ENCODE data around the gene LRRC73. TPM values are rescaled to one million over a fixed set of nuclear protein-coding genes. Genes with fewer than 3 reads are reported as not detected.

Gene LRRC73
- total and polyA plus RNA-seq, 4 donors = 0.08 to 0.99 (median 0.10) TPM; not detected in 1

DNA sequence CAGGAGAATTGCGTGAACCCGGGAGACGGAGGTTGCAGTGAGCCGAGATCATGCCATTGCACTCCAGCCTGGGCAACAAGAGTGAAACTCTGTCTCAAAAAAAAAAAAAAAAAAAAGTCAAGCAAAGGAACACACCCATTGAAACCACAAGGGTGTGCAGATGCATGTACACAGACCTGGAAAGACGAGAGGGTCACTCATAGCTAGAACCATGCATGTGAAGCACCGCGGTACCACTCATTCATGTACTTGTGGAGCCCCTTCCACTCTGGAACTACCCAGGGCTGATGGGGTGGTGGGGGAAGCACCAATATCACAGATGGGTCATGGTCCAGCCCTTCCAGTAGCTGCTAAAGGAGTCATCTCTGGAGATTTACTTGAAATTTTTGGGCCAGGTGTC is 40.2 kb downstream of the LRRC73 start (continued):
- TF ChIP-seq, protein P1, sequence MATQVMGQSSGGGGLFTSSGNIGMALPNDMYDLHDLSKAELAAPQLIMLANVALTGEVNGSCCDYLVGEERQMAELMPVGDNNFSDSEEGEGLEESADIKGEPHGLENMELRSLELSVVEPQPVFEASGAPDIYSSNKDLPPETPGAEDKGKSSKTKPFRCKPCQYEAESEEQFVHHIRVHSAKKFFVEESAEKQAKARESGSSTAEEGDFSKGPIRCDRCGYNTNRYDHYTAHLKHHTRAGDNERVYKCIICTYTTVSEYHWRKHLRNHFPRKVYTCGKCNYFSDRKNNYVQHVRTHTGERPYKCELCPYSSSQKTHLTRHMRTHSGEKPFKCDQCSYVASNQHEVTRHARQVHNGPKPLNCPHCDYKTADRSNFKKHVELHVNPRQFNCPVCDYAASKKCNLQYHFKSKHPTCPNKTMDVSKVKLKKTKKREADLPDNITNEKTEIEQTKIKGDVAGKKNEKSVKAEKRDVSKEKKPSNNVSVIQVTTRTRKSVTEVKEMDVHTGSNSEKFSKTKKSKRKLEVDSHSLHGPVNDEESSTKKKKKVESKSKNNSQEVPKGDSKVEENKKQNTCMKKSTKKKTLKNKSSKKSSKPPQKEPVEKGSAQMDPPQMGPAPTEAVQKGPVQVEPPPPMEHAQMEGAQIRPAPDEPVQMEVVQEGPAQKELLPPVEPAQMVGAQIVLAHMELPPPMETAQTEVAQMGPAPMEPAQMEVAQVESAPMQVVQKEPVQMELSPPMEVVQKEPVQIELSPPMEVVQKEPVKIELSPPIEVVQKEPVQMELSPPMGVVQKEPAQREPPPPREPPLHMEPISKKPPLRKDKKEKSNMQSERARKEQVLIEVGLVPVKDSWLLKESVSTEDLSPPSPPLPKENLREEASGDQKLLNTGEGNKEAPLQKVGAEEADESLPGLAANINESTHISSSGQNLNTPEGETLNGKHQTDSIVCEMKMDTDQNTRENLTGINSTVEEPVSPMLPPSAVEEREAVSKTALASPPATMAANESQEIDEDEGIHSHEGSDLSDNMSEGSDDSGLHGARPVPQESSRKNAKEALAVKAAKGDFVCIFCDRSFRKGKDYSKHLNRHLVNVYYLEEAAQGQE (IDR thresholded peaks at IDR 0.05) = no peak
- TF ChIP-seq YY1 (IDR thresholded peaks at IDR 0.05) (no peak), NR2F2 (IDR thresholded peaks at IDR 0.05) (no peak), HNF4A (conservative IDR thresholded peaks at IDR 0.05) (no peak), JUND (IDR thresholded peaks at IDR 0.05) (no peak)

DNA sequence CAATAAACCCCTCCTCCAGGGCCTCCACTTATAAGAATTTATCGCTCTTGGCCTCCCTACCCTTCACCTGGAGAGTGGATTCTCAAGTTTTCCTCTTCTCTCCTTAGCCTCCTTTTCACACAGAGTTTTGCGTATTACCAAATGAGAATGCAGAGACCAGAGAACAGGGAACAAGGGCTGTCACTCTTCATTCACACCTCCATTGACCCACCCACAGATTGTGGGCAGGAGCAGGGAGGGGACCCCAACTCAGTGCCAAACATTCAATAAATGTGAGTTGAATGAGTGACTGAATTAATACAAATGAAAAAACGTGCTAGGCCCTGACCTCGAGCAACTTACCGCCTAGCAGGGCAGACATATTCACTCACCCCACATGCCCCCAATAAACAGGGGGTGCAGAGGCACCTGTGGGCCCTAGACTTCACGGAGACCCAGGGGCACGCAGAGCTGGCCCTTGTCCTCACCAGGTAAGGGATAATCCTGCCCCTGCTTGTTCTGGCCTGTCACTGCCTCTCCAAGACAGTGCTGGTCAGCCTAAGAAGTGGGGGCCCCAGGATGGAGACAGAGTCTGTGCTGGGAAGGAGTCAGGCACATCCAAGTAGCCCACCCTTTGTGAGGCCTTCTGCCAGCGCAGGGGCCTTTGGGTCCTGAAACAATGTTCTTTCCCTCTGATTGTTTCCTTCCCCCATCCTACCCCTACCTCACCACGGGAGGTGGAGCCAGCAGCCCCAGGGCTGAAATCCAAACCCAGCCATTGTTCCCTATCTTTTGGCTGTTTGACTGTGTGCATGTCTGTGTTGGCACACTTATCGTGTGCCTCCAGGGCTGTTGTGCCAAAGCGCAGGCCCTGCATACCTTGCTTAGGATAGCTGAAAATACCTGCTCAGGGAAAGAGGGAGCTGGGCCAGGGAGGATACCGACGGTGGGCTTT is 41.1 kb downstream of the LRRC73 start:
- H3K36me3 ChIP-seq (ENCODE audit: control insufficient read depth in 4 of 4, insufficient read depth in 3 of 4, low read depth in 1 of 4, low read length in 3 of 4) = no peaks in the 10 kb centered on the region
- no peak for TF ChIP-seq EGR1 (IDR thresholded peaks at IDR 0.05; ENCODE audit: low read depth in 2 of 2)
- TF ChIP-seq RXRA (IDR thresholded peaks at IDR 0.05) = no peak
- TF ChIP-seq, protein P1 (IDR thresholded peaks at IDR 0.05) = no peak
- TF ChIP-seq RAD21 (IDR thresholded peaks at IDR 0.05) = no peak
- TF ChIP-seq, protein P2, sequence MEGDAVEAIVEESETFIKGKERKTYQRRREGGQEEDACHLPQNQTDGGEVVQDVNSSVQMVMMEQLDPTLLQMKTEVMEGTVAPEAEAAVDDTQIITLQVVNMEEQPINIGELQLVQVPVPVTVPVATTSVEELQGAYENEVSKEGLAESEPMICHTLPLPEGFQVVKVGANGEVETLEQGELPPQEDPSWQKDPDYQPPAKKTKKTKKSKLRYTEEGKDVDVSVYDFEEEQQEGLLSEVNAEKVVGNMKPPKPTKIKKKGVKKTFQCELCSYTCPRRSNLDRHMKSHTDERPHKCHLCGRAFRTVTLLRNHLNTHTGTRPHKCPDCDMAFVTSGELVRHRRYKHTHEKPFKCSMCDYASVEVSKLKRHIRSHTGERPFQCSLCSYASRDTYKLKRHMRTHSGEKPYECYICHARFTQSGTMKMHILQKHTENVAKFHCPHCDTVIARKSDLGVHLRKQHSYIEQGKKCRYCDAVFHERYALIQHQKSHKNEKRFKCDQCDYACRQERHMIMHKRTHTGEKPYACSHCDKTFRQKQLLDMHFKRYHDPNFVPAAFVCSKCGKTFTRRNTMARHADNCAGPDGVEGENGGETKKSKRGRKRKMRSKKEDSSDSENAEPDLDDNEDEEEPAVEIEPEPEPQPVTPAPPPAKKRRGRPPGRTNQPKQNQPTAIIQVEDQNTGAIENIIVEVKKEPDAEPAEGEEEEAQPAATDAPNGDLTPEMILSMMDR (IDR thresholded peaks at IDR 0.05; ENCODE audit: low read depth, low read length, missing input control) = no peak
- TF ChIP-seq TAF1 (conservative IDR thresholded peaks at IDR 0.05) = no peak
- no peak for TF ChIP-seq FOXA2 (IDR thresholded peaks at IDR 0.05)
- no peak for TF ChIP-seq GABPA (IDR thresholded peaks at IDR 0.05 in 1 of 2, conservative IDR thresholded peaks at IDR 0.05 in 1 of 2)
- no peak for TF ChIP-seq HNF4A (conservative IDR thresholded peaks at IDR 0.05)
- TF ChIP-seq SP1 (IDR thresholded peaks at IDR 0.05) = no peak
- no peak for TF ChIP-seq FOXA1 (IDR thresholded peaks at IDR 0.05)
- TF ChIP-seq, protein P3, sequence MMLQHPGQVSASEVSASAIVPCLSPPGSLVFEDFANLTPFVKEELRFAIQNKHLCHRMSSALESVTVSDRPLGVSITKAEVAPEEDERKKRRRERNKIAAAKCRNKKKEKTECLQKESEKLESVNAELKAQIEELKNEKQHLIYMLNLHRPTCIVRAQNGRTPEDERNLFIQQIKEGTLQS (IDR thresholded peaks at IDR 0.05) = no peak
- TF ChIP-seq JUND (IDR thresholded peaks at IDR 0.05) = no peak
- TF ChIP-seq HNF4G (IDR thresholded peaks at IDR 0.05) = no peak
- TF ChIP-seq, protein P4, sequence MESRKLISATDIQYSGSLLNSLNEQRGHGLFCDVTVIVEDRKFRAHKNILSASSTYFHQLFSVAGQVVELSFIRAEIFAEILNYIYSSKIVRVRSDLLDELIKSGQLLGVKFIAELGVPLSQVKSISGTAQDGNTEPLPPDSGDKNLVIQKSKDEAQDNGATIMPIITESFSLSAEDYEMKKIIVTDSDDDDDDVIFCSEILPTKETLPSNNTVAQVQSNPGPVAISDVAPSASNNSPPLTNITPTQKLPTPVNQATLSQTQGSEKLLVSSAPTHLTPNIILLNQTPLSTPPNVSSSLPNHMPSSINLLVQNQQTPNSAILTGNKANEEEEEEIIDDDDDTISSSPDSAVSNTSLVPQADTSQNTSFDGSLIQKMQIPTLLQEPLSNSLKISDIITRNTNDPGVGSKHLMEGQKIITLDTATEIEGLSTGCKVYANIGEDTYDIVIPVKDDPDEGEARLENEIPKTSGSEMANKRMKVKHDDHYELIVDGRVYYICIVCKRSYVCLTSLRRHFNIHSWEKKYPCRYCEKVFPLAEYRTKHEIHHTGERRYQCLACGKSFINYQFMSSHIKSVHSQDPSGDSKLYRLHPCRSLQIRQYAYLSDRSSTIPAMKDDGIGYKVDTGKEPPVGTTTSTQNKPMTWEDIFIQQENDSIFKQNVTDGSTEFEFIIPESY (IDR thresholded peaks at IDR 0.05) = no peak
- TF ChIP-seq YY1 (IDR thresholded peaks at IDR 0.05) = no peak
- TF ChIP-seq, protein P5, sequence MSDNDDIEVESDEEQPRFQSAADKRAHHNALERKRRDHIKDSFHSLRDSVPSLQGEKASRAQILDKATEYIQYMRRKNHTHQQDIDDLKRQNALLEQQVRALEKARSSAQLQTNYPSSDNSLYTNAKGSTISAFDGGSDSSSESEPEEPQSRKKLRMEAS (IDR thresholded peaks at IDR 0.05) = no peak
- TF ChIP-seq NR2F2 (IDR thresholded peaks at IDR 0.05) = no peak
- H3K27me3 ChIP-seq (ENCODE audit: control insufficient read depth in 4 of 4, insufficient read depth in 4 of 4, low read length in 3 of 4) = no peaks in the 10 kb centered on the region
- WGBS = 81% methylated on average over 13 of the region's 13 CpGs
- no peak overlapping the region for H3K4me3 ChIP-seq (ENCODE audit: low read depth in 1 of 3, low read length in 3 of 3)
- no peaks in the 10 kb centered on the region for H3K4me1 ChIP-seq (ENCODE audit: control insufficient read depth in 4 of 4, insufficient read depth in 4 of 4, low read length in 3 of 4)
- H3K9me3 ChIP-seq (ENCODE audit: control insufficient read depth in 4 of 4, low read length in 3 of 4) = no peaks in the 10 kb centered on the region
- no peak for DNase-seq (ENCODE audit: low spot score)
- H3K27ac ChIP-seq (ENCODE audit: low read depth in 1 of 2, low read length in 2 of 2) = no peak overlapping the region
- no peak overlapping the region for H3K9ac ChIP-seq (ENCODE audit: low read depth in 1 of 2, low read length in 2 of 2)

Measured in liver (tissue), 9 donors.